B cell (primary cell): ENCODE results near the gene IL4R.

ENCODE experiments used
- CTCF ChIP-seq: fragments of 200-600 bp; IDR thresholded peaks from one replicate; pipeline ENCODE4 v1.8.0; 2022; ENCODE audit warnings: antibody characterized with exemption, mild to moderate bottlenecking
- EZH2 ChIP-seq: IDR thresholded peaks from 2 replicates; pipeline ENCODE4 v1.6.1; 2012; ENCODE audit warnings: borderline replicate concordance, low read depth, mild to moderate bottlenecking, moderate library complexity, low read length; ENCODE audit not compliant: insufficient read depth, poor library complexity, severe bottlenecking

GRCh38 chr16:27384425-27384824 lies 70.7 kb downstream of the IL4R start:
- TF ChIP-seq EZH2 = no peak
- no peak for TF ChIP-seq CTCF
